Liver (tissue), 9 donors: ENCODE measurements around the gene ATP7A. TPM values are rescaled to one million over a fixed set of nuclear protein-coding genes. Genes with fewer than 3 reads are reported as not detected.

Experiments used
- DNase-seq: peaks from one replicate; pipeline ENCODE4 v3.0.0-alpha.2; 2017; ENCODE audit warnings: low spot score
- H3K27ac ChIP-seq, 2 donors: one replicate each; pipeline ENCODE4 v1.7.0; 2013; ENCODE audit warnings: inconsistent platforms in 2 of 2, low read length in 2 of 2, control low read depth in 1 of 2, low read depth in 1 of 2, mild to moderate bottlenecking in 1 of 2
- H3K27me3 ChIP-seq, 4 donors: one replicate each; pipeline versions ENCODE4 v1.6.1 to v1.7.0; 2013; ENCODE audit warnings: low read length in 3 of 4, inconsistent platforms in 1 of 4, mild to moderate bottlenecking in 1 of 4, moderate library complexity in 1 of 4; ENCODE audit not compliant: control insufficient read depth in 4 of 4, insufficient read depth in 4 of 4
- H3K36me3 ChIP-seq, 4 donors: one replicate each; pipeline versions ENCODE4 v1.6.1 to v1.7.0; 2013; ENCODE audit warnings: low read length in 3 of 4, mild to moderate bottlenecking in 3 of 4, low read depth in 1 of 4, moderate library complexity in 1 of 4; ENCODE audit not compliant: control insufficient read depth in 4 of 4, insufficient read depth in 3 of 4
- H3K4me1 ChIP-seq, 4 donors: one replicate each; pipeline versions ENCODE4 v1.6.1 to v1.7.0; 2013; ENCODE audit warnings: low read length in 3 of 4, mild to moderate bottlenecking in 3 of 4, moderate library complexity in 1 of 4; ENCODE audit not compliant: control insufficient read depth in 4 of 4, insufficient read depth in 4 of 4
- H3K4me3 ChIP-seq, 3 donors: one replicate each; pipeline versions ENCODE4 v1.6.1 to v1.7.0; 2013; ENCODE audit warnings: low read length in 3 of 3, control low read depth in 1 of 3, low read depth in 1 of 3, mild to moderate bottlenecking in 1 of 3
- H3K9ac ChIP-seq, 2 donors: one replicate each; pipeline ENCODE4 v1.7.0; 2013; ENCODE audit warnings: low read length in 2 of 2, mild to moderate bottlenecking in 2 of 2, moderate library complexity in 2 of 2, control low read depth in 1 of 2, low read depth in 1 of 2
- H3K9me3 ChIP-seq, 4 donors: one replicate each; pipeline versions ENCODE4 v1.6.1 to v1.7.0; 2013; ENCODE audit warnings: low read length in 3 of 4; ENCODE audit not compliant: control insufficient read depth in 4 of 4
- ATF3 ChIP-seq: IDR thresholded peaks from 2 replicates; pipeline ENCODE4 v1.6.1; 2016; ENCODE audit warnings: antibody characterized with exemption
- CTCF ChIP-seq: fragments of 150-350 bp; IDR thresholded peaks from 2 replicates; pipeline ENCODE4 v1.5.1; 2017; ENCODE audit warnings: improper control_type of control experiment, low read depth, low read length; ENCODE audit not compliant: missing input control
- EGR1 ChIP-seq, 2 donors: IDR thresholded peaks; 2 replicates each; pipeline ENCODE4 v1.6.1; 2016 to 2018; ENCODE audit warnings: antibody characterized with exemption in 2 of 2, low read depth in 2 of 2
- FOXA1 ChIP-seq: IDR thresholded peaks from 2 replicates; pipeline ENCODE4 v1.6.1; 2016; ENCODE audit warnings: antibody characterized with exemption
- FOXA2 ChIP-seq: IDR thresholded peaks from 2 replicates; pipeline ENCODE4 v1.6.1; 2016; ENCODE audit warnings: antibody characterized with exemption
- GABPA ChIP-seq, 2 donors: IDR thresholded peaks in 1 of 2; conservative IDR thresholded peaks in 1 of 2; 2 replicates each; pipeline ENCODE4 v1.6.1; 2016; ENCODE audit warnings: antibody characterized with exemption in 2 of 2, mild to moderate bottlenecking in 1 of 2, moderate library complexity in 1 of 2
- HNF4A ChIP-seq, 2 donors: conservative IDR thresholded peaks; 2 replicates each; pipeline ENCODE4 v1.6.1; 2016; ENCODE audit warnings: antibody characterized with exemption in 2 of 2, mild to moderate bottlenecking in 2 of 2
- HNF4G ChIP-seq: IDR thresholded peaks from 2 replicates; pipeline ENCODE4 v1.6.1; 2016; ENCODE audit warnings: antibody characterized with exemption
- JUND ChIP-seq, 2 donors: IDR thresholded peaks; 2 replicates each; pipeline ENCODE4 v1.6.1; 2016; ENCODE audit warnings: antibody characterized with exemption in 2 of 2
- MAX ChIP-seq: IDR thresholded peaks from 2 replicates; pipeline ENCODE4 v1.6.1; 2016; ENCODE audit warnings: antibody characterized with exemption
- NR2F2 ChIP-seq: IDR thresholded peaks from 2 replicates; pipeline ENCODE4 v1.6.1; 2016; ENCODE audit warnings: antibody characterized with exemption
- RAD21 ChIP-seq, 2 donors: IDR thresholded peaks; 2 replicates each; pipeline ENCODE4 v1.6.1; 2016; ENCODE audit warnings: antibody characterized with exemption in 2 of 2, mild to moderate bottlenecking in 2 of 2
- REST ChIP-seq: IDR thresholded peaks from 2 replicates; pipeline ENCODE4 v1.6.1; 2016; ENCODE audit warnings: antibody characterized with exemption, mild to moderate bottlenecking
- RXRA ChIP-seq, 2 donors: IDR thresholded peaks; 2 replicates each; pipeline ENCODE4 v1.6.1; 2017 to 2018; ENCODE audit warnings: antibody characterized with exemption in 2 of 2, mild to moderate bottlenecking in 1 of 2
- SP1 ChIP-seq: IDR thresholded peaks from 2 replicates; pipeline ENCODE4 v1.6.1; 2018; ENCODE audit warnings: antibody characterized with exemption, mild to moderate bottlenecking
- TAF1 ChIP-seq: conservative IDR thresholded peaks from 2 replicates; pipeline ENCODE4 v1.6.1; 2016; ENCODE audit warnings: antibody characterized with exemption, mild to moderate bottlenecking
- YY1 ChIP-seq: IDR thresholded peaks from 2 replicates; pipeline ENCODE4 v1.6.1; 2016; ENCODE audit warnings: antibody characterized with exemption, mild to moderate bottlenecking
- ZBTB33 ChIP-seq: IDR thresholded peaks from 2 replicates; pipeline ENCODE4 v1.6.1; 2016; ENCODE audit warnings: antibody characterized with exemption
- WGBS: extraction: QIAGEN DNeasy Blood & Tissue Kit; methylation state at CpG from one replicate; pipeline ENCODE4 v1.1.7; 2013; 5-methylcytosine and 5-hydroxymethylcytosine counted together
- polyA plus RNA-seq, 2 donors: library from polyadenylated mRNA; stranded (reverse) in 1 of 2; unstranded in 1 of 2; fragments of 200-250 nt in 1 of 2; fragments of >200 nt in 1 of 2; fragmentation: Nextera tagmentation in 1 of 2; extraction: Ambion mirVana in 1 of 2; gene quantifications; one replicate each; pipeline versions ENCODE4 v1.2.1 to v1.2.3, GENCODE V29; 2013 to 2015
- total RNA-seq, 2 donors: library from RNA; depleted of rRNA; stranded (reverse); fragments of >200 nt; gene quantifications; one replicate each; pipeline ENCODE4 v1.2.3, GENCODE V29; 2014
- donor health status: healthy.
- donor health status: healthy.
- donor health status: healthy.
- donor health status: healthy.
- donor health status: healthy.

The ATP7A gene
- total and polyA plus RNA-seq, 4 donors = 0.75 to 15.3 (median 3.0) TPM

GRCh38 chrX:77935886-77936285 is 25.4 kb downstream of the ATP7A start:
- H3K4me1 ChIP-seq = no peaks in the 10 kb centered on the region
- 91% methylated on average over 1 of the region's 1 CpG for WGBS
- H3K9me3 ChIP-seq = no peaks in the 10 kb centered on the region

GRCh38 chrX:77936299-77936698 is 25.8 kb downstream of the ATP7A start:
- Histone ChIP-seq H3K9me3 (no peaks in the 10 kb centered on the region), H3K4me1 (no peaks in the 10 kb centered on the region), H3K36me3 (no peaks in the 10 kb centered on the region), H3K27ac (no peak overlapping the region), H3K9ac (no peak overlapping the region), H3K27me3 (no peaks in the 10 kb centered on the region), H3K4me3 (no peak overlapping the region)
- DNase-seq = no peak
- TF ChIP-seq NR2F2 (no peak), YY1 (no peak), REST (no peak), FOXA2 (no peak), SP1 (no peak), GABPA (IDR thresholded peaks at IDR 0.05 in 1 of 2, conservative IDR thresholded peaks at IDR 0.05 in 1 of 2) (no peak), EGR1 (IDR thresholded peaks at IDR 0.05; ENCODE audit: low read depth in 2 of 2) (no peak), TAF1 (no peak), ZBTB33 (no peak), MAX (no peak), ATF3 (no peak), RAD21 (IDR thresholded peaks at IDR 0.05) (no peak), JUND (IDR thresholded peaks at IDR 0.05) (no peak), RXRA (IDR thresholded peaks at IDR 0.05) (no peak), HNF4G (no peak), HNF4A (conservative IDR thresholded peaks at IDR 0.05) (no peak), FOXA1 (no peak)

More at GRCh38 chrX:77935886-77936285, 25.4 kb downstream of the ATP7A start:
- Histone ChIP-seq H3K9ac (no peak overlapping the region), H3K27ac (no peak overlapping the region), H3K36me3 (no peaks in the 10 kb centered on the region), H3K27me3 (no peaks in the 10 kb centered on the region), H3K4me3 (no peak overlapping the region)
- no peak for TF ChIP-seq EGR1 (IDR thresholded peaks at IDR 0.05; ENCODE audit: low read depth in 2 of 2)
- no peak for TF ChIP-seq ATF3
- no peak for TF ChIP-seq RXRA (IDR thresholded peaks at IDR 0.05)
- no peak for TF ChIP-seq MAX
- no peak for TF ChIP-seq CTCF
- no peak for TF ChIP-seq TAF1
- DNase-seq = no peak
